Upper lobe of left lung (tissue), 6 donors: ENCODE results near the gene TTC22. TPM values are rescaled to one million over a fixed set of nuclear protein-coding genes. Genes with fewer than 3 reads are reported as not detected.

Experiments
- ATAC-seq, 2 donors: fragments of 200-7000 bp; cut with Tn5 transposase; one replicate each; pipeline ENCODE4 v1.9.1; 2022; ENCODE audit warnings: mild to moderate bottlenecking in 2 of 2, moderate library complexity in 2 of 2; ENCODE audit not compliant: low FRiP score in 2 of 2
- DNase-seq, 2 donors: peaks; one replicate each; pipeline ENCODE4 v3.0.0-alpha.2; 2019 to 2020
- H3K27ac ChIP-seq, 4 donors: fragments of 200-600 bp; sonication (generic); one replicate each; pipeline ENCODE4 v1.5.1; 2016 to 2019
- H3K27me3 ChIP-seq, 4 donors: fragments of 200-600 bp; sonication (generic); one replicate each; pipeline ENCODE4 v1.5.1; 2017 to 2019
- H3K36me3 ChIP-seq, 4 donors: fragments of 200-600 bp; sonication (generic); one replicate each; pipeline ENCODE4 v1.5.1; 2016 to 2019
- H3K4me1 ChIP-seq, 4 donors: fragments of 200-600 bp; sonication (generic); one replicate each; pipeline ENCODE4 v1.5.1; 2018 to 2019
- H3K4me3 ChIP-seq, 4 donors: fragments of 200-600 bp; sonication (generic); one replicate each; pipeline ENCODE4 v1.5.1; 2017 to 2019; ENCODE audit warnings: mild to moderate bottlenecking in 2 of 4, moderate library complexity in 1 of 4
- H3K9me3 ChIP-seq, 4 donors: fragments of 200-600 bp; sonication (generic); one replicate each; pipeline ENCODE4 v1.5.1; 2018 to 2019
- CTCF ChIP-seq, 6 experiments: fragments of 450-650 bp in 4 of 6; fragments of 200-600 bp in 2 of 6; sonication (generic) in 2 of 6; IDR thresholded peaks; one replicate each; pipeline ENCODE4 v1.5.1; 2016 to 2019; ENCODE audit warnings: antibody characterized with exemption in 6 of 6
- EP300 ChIP-seq, 4 donors: sonication (generic); formaldehyde crosslinking; IDR thresholded peaks; one replicate each; pipeline ENCODE4 v1.5.1; 2017; ENCODE audit warnings: antibody characterized with exemption in 4 of 4, control low read depth in 2 of 4
- POLR2A ChIP-seq, 4 donors: fragments of 450-650 bp; IDR thresholded peaks; one replicate each; pipeline ENCODE4 v1.5.1; 2016 to 2017; ENCODE audit warnings: antibody characterized with exemption in 4 of 4, mild to moderate bottlenecking in 2 of 4
- POLR2AphosphoS5 ChIP-seq, 2 donors: sonication (generic); formaldehyde crosslinking; IDR thresholded peaks; one replicate each; pipeline ENCODE4 v1.5.1; 2017; ENCODE audit warnings: antibody characterized with exemption in 2 of 2
- WGBS, 2 donors: methylation state at CpG; one replicate each; pipeline ENCODE4 v1.1.5; 2017 to 2018; 5-methylcytosine and 5-hydroxymethylcytosine counted together
- total RNA-seq, 6 donors: library from RNA; depleted of rRNA in 4 of 6; stranded (reverse); fragments of >200 nt in 4 of 6; gene quantifications; one replicate each; pipeline versions ENCODE4 v1.1.0 to v1.2.1, GENCODE V29; 2016 to 2021
- donor health status: DM: no; HTN: no; CAD: no; lungs with moderate emphysema.
- donor health status: DM: no; HTN: yes; CAD: no; lungs with severe emphysema.

Gene TTC22
- total RNA-seq, 6 donors from 2014 or later: 6.9 to 15.7 (median 12.1) TPM

- Histone ChIP-seq H3K27me3 (no peaks in the 10 kb centered on the region), H3K4me3 (no peak overlapping the region), H3K36me3 (no peaks in the 10 kb centered on the region), H3K4me1 (no peaks in the 10 kb centered on the region), H3K9me3 (no peaks in the 10 kb centered on the region), H3K27ac (no peak overlapping the region)
- TF ChIP-seq POLR2A (IDR thresholded peaks at IDR 0.05) (no peak), EP300 (IDR thresholded peaks at IDR 0.05) (no peak), CTCF (IDR thresholded peaks at IDR 0.05) (no peak), POLR2AphosphoS5 (IDR thresholded peaks at IDR 0.05) (no peak)
- 71 to 81% methylated on average over 12 of the region's 12 CpGs for WGBS, 2 donors
- peak in 1 of 2 donors; percentile 7 for DNase-seq
- no peak for ATAC-seq
These were observed 7.5 kb upstream of the TTC22 start for GRCh38 chr1:54808443-54809207.

GRCh38 chr1:54807756-54808155 is 6.6 kb upstream of the TTC22 start:
- Histone ChIP-seq H3K4me3 (no peak overlapping the region), H3K4me1 (no peaks in the 10 kb centered on the region), H3K9me3 (no peaks in the 10 kb centered on the region), H3K27me3 (no peaks in the 10 kb centered on the region), H3K36me3 (no peaks in the 10 kb centered on the region), H3K27ac (no peak overlapping the region)
- no peak for TF ChIP-seq POLR2AphosphoS5 (IDR thresholded peaks at IDR 0.05)
- no peak for TF ChIP-seq CTCF (IDR thresholded peaks at IDR 0.05)
- no peak for TF ChIP-seq POLR2A (IDR thresholded peaks at IDR 0.05)
- TF ChIP-seq EP300 (IDR thresholded peaks at IDR 0.05): no peak
- ATAC-seq: no peak
- WGBS, 2 donors: 85 to 91% methylated on average over 6 to 7 of the region's 7 CpGs
- DNase-seq: no peak

GRCh38 chr1:54806931-54807611 is 5.9 kb upstream of the TTC22 start:
- peaks cover 0 to under 1% (median 0%) of the 10 kb centered on the region in 4 donors for H3K4me1 ChIP-seq
- H3K36me3 ChIP-seq: no peaks in the 10 kb centered on the region
- no peak overlapping the region for H3K4me3 ChIP-seq
- H3K9me3 ChIP-seq: no peaks in the 10 kb centered on the region
- no peak overlapping the region for H3K27ac ChIP-seq
- ATAC-seq (no peak), DNase-seq (peak; percentile 26 to 34)
- no peaks in the 10 kb centered on the region for H3K27me3 ChIP-seq
- TF ChIP-seq CTCF (IDR thresholded peaks at IDR 0.05): no peak
- WGBS, 2 donors: 69 to 75% methylated on average over 9 to 11 of the region's 11 CpGs

- H3K27me3 ChIP-seq: no peaks in the 10 kb centered on the region
- H3K36me3 ChIP-seq: no peaks in the 10 kb centered on the region
- 69 to 81% methylated on average over 6 to 28 of the region's 35 CpGs for WGBS, 2 donors
- H3K27ac ChIP-seq: no peak overlapping the region
- no peaks in the 10 kb centered on the region for H3K9me3 ChIP-seq
- H3K4me3 ChIP-seq: no peak overlapping the region
- DNase-seq (peak in 1 of 2 donors; percentile 82), ATAC-seq (no peak)
- peaks cover 2 to 10% (median 6%) of the 10 kb centered on the region in 4 donors for H3K4me1 ChIP-seq
- no peak for TF ChIP-seq CTCF (IDR thresholded peaks at IDR 0.05)
- TF ChIP-seq EP300 (IDR thresholded peaks at IDR 0.05): no peak
- TF ChIP-seq POLR2A (IDR thresholded peaks at IDR 0.05): no peak
- no peak for TF ChIP-seq POLR2AphosphoS5 (IDR thresholded peaks at IDR 0.05)
These were observed 4.9 kb upstream of the TTC22 start for GRCh38 chr1:54805981-54806381.
